ENCODE data around the gene GNS.
"Not testable (repeated sequence)": the region's sequence is repeated elsewhere in the genome, so short reads cannot be mapped to it uniquely, and the experiment has no call there.

The GNS gene

DNA sequence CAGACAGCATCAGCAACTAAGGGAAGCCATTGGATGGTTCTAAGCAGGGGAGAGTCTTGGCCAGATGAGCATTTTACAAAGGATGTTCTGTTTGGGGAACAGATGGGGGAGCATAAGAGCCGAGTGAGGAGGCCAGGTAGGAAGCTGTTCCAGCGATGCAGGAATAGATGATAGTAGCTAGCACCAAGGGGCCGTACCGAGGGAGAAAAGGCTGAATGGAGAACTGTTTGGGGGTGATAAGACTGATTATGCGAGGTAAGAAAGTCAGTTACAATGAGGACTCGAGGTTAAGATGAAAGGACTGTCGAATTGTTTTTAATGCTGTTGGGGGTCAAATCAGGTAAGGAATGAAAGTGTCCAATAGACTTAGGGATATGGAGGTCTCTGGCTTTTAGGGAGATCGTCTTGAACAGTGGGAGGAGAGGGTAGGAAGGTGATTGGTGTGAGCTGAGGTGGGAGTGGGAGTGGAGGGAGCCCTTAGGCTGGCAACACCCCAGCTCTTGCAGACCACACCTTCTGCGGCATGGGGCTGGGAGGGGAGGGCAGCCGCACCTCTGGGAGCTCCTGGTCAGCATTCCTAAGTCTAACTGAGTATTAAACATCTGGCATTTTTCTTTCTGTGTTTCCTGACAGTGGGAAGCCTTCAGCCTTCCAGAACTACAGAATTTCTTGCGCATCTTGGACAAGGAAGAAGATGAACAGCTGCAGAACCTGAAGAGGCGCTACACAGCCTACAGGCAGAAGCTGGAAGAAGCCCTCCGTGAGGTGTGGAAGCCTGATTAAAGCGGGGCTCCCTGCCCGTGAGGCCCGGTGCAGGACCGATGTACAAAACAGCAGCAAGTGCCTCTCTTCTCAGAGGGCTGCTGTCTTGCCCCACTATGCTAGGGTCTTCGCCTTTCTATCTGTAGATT is 64.8 kb downstream of the GNS start:
- no peak for DNase-seq

DNA sequence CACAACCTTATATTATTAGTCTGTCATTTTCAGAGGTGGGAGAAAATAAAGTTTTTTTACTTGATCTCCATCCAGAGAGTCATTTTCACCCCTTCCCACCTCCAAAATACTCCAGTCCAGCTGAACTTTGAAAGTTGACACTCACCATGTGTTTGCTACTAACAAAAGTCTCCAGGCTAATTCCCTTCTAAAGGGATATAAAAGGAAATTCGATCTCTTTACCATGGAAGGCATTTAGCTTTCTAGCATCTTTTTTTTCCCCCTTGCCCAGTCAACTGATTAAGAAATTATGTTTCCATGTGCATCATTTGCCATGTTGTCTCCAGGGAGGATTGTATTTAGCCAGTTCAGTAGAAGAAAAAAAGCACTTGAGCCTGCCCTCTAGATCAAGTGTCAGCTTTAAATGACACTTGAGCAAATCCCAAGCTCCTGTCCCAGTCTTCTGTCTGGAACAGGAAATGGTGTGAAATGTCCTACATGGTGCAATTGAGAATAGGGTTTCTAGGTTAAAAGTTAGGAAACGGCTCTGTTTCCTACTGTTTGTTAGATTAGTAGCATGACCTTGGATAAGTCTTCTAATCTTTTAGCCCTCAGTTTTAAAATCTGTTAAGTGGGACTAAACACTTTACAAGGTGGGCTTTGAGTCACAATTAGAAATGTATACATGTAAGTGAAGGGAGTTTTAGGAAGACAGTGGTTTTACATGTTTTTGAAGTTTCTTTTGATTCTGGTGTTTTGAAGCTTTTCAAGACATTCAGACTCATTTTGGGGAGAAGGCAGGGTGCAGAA is 67.2 kb downstream of the GNS start:
- DNase-seq = no peak

DNA sequence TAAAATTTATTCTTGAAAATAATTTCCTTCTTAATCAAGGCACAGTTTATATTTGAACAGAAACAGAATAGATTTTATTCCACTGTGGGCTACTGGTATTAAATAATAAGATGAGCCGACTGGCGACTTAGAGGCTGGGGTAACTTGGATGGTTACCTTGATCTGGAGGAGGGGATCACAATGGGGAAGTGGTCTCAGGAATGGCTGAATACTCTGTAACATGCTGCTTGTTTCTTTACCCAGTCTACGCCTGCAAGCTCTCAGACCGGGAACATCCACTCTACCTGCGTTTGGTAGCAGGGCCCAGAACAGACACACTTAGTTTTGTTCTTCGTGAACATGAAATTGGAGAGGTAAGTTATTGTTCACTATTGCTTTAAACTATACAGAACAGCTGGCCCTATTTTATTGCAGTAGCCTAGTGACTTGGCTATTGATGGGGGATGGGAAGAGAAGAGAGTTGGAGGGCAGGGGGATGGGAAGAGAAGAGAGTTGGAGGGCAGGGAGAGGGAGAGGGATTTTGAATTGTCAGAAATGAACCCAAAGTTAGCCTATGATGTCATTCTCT is 67.9 kb downstream of the GNS start:
- DNase-seq = no peak

DNA sequence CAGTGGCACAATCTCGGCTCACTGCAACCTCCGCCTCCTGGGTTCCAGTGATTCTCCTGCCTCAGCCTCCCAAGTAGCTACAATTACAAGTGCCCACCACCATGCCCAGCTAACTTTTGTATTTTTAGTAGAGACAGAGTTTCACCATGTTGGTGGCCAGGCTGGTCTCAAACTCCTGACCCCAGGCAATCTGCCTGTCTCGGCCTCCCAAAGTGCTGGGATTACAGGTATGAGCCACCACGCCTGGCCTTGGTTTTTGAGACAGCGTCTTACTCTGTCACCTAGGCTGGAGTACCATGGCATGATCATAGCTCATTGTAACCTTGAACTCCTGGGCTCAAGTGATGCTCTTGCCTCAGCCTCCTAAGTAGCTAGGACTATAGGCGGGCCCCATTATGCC is 69.0 kb downstream of the GNS start:
- DNase-seq = not testable (repeated sequence)

DNA sequence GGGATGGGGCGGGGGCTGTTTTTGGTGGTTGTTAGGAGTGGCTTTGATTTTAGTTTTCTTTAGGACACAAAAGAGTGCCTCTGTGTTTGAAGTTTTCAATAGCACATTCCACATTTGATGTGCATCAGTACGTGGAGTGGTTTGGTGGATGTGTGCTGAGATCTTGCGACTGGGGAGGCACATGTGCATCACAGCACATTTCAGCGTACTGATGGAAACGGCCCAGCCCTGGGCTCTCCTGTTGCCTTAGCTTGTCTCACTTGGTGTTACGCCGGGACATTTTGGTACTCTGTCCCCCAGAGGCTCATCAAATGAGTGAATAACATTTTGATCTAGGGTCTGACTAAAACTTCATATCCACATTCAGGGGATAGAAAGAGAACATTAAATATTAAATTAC is 70.5 kb downstream of the GNS start:
- no peak for DNase-seq

DNA sequence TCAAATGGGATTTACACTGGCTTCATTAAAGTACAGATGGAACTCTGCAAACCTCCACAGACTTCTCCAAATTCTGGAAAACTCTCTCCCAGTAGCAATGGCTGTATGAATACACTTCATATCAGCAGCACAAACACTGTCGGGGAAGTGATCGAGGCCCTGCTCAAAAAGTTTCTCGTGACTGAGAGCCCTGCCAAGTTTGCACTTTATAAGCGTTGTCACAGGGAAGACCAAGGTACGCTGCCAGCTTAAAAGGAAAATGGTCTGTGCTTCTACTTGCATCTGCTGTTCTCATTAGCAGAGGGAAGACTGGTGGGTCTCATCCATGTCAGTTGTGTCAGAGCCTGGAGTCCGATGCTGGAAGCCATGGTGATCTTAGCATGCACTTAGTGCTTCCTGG is 71.0 kb downstream of the GNS start:
- no peak for DNase-seq

DNA sequence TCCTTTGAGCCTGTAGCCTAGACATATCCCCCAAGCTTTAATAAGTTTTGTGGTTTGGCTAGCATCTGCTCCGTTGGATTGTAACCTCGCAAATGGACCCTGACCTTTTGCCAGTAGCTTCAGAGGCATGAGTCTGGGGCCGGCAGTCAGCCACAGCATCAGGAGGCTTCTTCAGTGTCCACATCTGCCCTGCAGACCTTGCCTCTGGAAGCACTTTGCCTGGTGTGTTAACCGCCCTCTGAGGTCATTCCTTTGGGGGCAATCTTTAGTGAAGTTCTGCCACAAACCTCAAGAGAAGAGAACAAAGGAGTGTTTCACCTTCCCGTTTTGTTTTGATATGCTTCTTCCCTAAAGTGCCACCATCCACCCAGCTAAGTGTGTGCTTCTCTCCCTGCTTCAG is 71.4 kb downstream of the GNS start:
- DNase-seq = no peak

DNA sequence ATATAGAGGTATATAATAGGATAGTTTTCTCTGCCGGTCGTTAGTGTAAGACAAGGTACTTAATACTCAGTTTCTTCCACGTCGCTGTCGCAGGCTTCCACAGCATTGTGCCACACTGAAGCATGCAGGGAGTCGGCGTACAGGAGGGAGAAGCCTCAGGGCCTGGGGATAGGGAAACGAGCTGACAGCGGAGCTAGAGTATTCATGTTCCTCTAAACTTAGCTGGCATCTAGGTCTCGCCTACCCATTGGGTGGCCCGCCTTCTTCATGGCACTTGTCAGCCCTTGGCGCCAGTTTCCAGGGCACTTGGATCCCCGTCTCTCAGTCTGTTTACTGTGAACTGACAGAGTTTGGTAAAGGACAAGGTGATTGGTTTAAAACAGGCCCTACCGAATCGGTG is 73.6 kb downstream of the GNS start:
- no peak for DNase-seq

DNA sequence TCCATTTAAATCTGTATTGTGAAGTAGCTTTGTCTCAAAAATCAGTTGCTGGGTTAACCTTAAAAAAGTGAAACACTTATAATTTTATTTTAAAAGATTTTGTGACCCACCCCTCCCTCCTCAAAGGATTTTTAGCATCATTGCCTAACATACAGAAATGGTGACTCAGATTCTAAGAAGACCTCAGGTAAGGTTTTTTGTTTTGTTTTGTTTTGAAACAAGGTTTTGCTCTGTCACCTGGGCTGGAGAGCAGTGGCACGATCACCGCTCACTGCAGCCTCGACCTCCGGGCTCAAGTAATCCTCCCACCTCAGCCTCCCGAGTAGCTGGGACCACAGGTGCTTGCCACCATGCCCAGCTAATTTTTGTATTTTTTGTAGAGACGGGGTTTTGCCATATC is 74.2 kb downstream of the GNS start:
- DNase-seq = no peak

DNA sequence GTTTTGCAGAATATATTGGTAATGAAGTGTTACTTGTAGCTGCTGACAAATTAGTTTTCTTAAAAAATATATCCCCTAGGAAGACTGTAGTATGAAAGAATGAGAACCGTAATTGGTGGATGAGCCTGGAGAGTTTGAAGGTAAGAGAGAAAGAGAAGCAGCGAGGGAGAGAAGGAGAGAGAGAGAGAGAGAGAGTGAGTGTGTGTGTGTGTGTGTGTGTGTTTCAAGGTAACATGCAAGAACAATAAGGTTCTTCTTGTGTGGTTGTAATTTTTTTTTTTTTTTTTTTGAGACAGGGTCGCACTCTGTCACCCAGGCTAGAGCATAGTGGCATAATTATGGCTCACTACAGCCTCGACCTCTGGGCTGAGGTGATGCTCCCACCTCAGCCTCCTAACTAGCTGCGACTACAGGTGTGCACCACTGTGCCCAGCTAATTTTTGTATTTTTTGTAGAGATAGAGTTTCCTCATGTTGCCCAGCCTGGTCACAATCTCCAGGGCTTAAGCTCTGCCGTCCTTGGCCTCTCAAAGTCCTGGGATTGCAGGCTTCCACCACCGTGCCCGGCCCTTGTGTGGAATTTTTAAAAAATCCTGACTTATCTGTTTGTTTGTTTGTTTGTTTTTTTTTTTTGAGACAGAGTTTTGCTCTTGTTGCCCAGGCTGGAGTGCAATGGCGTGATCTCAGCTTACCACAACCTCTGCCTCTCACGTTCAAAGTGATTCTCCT is 75.2 kb downstream of the GNS start:
- DNase-seq = no peak

DNA sequence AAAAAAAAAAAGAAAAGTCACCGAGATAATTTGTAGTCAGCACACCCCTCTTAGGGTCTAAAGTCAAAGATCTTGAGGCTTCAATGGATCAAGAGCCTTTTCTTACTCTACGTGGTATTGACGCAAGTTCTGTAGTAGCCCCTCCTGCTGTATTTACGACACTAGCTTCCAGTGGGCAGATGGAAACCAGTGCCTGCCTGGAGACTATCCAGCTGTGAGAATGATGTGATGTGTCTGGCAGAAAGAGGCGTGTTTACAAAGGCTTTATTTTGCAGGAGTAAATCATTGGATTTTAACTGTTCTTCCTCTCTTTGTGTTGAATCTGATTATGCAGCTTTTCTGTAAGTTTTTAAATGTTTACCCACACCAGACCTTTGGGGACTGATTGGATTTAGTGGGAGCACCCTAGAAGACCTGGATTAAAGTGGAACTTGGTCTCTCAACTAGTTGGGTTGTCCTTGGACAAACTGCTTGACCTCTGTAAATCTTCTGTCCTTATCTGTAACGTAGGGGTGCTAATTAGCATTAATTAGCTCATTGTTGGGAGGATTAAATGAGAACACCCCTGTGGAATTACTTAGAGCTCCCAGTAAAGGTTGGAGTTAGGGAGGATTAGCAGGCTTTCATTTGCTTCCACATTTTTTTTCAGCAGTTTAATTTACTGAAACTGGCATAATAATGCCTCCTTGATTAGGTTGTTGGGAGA is 76.5 kb downstream of the GNS start:
- no peak for DNase-seq

DNA sequence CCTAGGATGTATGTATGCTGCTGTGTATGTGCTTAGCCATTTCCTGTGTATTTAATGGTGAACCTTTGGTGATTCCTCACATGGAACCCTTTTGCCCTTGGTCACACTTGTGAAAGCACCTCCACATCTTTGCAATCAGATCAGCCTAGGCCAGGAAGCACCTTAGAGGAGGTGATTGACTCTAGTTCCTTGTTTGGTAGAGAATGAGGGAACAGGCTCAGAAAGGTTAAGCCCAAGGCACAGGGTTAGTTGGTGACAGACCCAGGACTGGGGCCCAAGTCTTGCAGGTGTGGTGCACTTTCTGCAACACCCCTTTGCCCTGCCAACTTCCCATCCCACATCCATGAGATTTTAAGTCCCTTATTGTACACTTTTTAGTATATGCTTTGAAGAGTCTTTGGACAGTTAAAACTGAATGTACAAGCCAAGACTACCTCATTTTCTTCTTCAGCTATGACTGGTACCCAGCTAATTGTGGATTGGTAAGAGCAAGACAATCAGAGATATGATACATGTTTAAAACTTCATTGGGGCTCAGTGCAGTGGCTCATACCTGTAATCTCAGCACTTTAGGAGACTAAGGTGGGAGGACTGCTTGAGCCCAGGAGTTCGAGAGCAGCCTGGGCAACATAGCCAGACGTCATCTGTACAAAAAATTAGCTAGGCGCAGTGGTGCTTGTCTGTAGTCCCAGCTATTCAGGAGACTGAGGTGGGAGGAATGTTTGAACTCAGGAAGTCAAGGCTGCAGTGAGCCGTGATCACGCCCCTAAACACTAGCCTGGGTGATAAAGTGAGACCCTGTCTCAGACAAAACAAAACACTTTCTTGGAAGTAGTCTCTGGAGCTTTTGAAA is 77.8 kb downstream of the GNS start:
- DNase-seq = no peak

DNA sequence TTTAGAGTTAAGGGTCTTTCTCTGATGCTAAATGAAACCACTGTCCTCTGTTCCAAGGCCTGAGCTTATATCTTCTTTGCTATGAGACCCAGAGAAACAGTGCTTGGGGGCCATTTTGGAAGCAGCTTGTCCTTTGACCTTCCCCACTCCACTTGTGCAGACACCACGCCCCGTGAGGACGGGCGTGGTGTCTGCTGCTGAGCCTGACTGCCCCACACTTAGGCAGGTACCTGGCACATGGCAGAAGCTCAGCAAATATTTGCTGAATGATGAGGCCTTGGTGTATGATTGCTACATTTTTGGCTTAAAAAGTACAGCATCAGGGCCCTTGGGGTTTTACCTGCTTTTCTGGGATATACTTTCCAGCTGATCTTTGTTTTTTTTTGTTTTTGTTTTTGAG is 79.0 kb downstream of the GNS start:
- DNase-seq = no peak

DNA sequence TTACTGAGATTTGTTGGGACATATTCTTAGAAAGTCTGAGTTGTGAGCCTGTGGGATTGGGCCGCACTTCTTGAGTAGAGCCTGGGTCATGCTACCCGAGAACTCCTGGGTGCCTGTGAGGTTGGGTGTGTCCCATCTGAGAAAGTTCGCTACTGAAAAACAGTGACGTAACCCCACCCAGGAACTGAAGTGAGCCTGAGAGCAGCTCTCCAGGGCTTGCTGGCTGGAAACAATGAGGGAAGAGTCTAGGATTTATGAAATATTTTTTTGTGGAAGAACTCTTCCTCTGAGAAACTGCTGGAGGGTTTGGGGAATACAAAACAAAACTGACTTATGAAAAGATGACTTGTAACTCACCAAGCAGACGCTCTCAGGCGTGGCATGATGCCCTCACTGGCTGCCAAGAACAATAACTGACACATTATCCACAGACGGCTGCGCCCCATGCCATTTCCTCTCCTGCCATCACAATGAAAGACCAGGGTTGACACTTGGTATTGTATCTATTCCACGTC is 79.7 kb downstream of the GNS start:
- DNase-seq = peak in 1 of 2 donors; percentile 4

DNA sequence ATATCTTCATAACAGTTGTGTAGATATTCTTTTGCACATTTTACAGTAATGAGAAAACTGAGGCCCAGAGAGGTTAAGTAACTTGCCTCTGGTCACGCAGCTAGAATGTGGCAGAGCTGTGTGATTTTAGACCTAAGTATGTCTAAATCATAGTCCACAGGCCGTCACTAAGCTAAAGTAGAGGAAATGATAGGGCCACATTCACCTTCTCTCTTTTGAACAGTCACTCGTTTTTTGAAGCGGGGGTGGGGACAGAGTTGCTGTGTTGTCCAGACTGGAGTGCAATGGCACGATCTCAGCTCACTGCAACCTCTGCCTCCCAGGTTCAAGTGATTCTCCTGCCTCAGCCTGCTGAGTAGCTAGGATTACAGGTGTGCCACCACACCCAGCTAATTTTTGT is 80.4 kb downstream of the GNS start:
- DNase-seq = no peak

DNA sequence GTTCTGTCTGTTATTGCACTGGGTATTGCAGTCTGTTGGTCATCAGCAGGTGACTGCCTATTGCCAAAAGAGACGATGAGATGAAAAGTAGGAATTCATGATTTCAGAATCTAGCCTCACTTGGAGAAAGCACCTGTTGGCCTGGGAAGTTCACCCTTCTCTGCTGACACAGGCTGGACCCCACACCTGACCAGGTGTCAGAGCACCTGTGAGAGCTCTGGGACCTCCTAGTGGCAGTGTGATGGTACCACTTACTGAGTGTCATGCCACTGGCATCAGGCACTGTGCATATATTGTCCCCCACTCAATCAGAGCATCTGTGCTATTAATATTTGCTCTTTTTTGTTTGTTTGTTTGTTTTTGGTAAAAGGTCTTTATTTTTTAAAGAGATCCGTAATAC is 81.0 kb downstream of the GNS start:
- DNase-seq = no peak

DNA sequence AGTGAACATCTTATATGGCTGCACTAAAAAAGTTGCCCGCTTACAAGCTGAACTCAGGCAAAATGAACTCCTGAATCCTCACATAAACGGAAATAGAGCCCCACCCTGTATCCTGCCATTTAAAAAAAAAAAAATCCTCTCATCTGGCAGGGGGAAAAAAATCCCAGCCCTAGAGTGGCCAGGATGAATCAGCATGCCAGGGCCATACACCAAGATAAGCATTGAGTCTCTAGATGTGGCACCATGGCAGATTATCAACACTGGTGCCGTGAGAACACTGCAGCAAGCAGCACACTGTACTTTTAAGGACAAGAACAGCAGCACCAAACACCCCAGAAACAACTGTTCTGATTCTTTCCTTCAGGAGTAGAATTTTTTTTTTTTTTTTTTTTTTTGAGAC is 83.4 kb downstream of the GNS start:
- no peak for DNase-seq

DNA sequence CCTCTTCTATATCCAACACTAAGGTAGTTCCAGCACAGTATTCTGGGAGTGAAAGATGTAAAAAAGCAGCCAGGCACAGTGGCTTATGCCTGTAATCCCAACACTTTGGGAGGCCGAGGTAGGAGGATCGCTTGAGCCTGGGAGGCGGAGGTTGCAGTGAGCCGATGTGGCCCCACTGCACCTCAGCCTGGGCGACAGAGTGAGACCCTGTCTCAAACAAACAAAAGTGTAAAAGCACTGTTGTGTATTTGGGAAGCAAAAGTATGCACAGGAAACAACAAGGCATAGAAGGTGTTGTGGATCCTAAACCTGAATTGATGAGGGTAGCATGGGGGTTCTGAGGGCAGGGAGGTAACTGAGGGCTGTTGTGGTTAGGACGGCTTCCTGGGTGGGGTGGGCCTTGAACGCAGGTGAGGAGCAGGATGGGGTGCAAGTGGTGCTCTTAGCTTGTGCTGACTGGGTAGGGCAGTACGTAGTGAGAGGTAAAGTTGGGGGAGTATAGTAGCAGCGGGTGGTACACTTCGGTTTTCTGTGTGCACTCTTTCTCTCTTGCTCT is 84.8 kb downstream of the GNS start:
- DNase-seq = no peak

DNA sequence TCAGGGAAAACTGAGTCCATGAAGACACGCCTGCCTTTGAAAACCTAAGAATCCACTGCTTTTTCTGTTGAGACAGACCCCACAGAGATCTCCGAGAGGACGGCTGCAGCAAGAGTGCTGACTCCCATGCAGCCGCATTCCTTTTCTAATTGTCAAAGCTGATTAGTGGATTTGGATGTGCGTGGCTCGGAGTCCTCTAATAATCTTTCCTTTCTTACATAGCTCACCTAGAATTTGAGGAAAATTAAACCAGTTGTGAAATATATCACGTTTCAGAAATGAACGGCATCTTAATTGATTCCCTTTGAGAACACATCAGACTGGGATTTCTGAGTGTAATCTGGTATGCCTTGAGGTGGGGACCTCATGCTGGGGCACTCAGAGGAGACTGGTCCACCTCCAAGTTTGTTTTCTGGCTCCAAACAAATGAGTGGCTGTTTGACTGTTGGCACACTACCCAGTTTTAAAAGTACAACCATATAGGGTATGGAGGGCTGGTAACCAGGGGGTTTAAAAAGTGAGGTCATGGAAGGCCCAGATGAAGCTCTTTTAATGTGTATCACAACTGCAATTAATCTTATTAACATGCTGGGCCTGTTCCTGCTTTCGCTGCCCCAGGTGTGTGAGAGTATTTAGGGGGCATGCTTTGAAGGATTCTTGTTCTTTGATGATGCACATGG is 85.6 kb downstream of the GNS start:
- no peak for DNase-seq

DNA sequence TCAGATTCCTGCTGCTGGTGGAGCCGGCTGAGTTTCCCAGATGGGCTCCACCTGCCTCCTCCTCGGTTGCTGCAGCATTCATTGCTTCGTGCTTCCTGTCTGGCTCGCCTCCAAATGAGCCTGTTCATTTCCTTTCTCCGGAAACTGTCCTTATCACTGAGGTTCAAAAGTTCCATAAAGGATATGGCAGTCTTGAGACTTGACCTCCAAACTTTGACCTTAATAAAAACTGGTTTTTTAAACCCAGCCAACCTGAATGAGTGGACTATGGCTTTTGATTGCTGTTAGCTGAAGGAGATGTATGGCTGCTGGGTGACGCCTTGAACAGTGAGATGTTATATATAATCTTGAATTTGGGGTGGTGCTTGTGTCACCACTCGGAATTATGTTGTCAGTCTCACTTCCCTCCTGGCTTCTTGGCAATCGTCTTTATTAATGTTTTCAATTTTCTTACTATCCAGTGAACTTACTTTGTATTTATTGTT is 86.2 kb downstream of the GNS start:
- no peak for DNase-seq
